GM12875 (cell line): Measurements from ENCODE around the gene PSG6.
"Not testable (repeated sequence)": the region's sequence is repeated elsewhere in the genome, so short reads cannot be mapped to it uniquely, and the experiment has no call there.

Experiments
- H3K4me3 ChIP-seq: one replicate; pipeline ENCODE4 v1.5.1; 2011; ENCODE audit warnings: low read depth, low read length, control low read depth
- TF ChIP-seq, protein P1 (sequence below): IDR thresholded peaks from 2 replicates; pipeline ENCODE4 v1.5.1; 2011; ENCODE audit warnings: low read depth, mild to moderate bottlenecking, control low read depth, inconsistent platforms, low read length, moderate library complexity, borderline replicate concordance; ENCODE audit not compliant: insufficient read depth

Gene PSG6

DNA sequence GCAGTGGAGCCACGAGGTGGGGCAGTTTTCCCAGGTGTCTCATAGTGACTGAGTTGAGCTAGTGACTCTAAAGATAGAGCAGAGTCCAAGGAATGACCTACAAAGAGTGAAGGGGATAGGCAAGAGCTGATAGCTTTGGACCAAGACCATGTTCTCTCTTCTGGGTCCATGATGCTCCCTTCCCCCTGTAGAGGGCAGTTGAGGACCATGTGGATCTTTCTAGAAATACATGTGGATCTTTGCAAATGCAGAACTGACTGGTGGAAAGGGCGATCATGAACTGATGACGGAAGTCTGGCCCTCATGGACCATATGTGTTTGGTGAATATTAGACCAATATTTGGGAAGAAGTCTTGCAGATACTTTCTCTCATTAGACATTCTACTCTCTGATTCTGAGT lies 45.1 kb downstream of the PSG6 start:
- no peak overlapping the region for H3K4me3 ChIP-seq
- TF ChIP-seq, protein P1, sequence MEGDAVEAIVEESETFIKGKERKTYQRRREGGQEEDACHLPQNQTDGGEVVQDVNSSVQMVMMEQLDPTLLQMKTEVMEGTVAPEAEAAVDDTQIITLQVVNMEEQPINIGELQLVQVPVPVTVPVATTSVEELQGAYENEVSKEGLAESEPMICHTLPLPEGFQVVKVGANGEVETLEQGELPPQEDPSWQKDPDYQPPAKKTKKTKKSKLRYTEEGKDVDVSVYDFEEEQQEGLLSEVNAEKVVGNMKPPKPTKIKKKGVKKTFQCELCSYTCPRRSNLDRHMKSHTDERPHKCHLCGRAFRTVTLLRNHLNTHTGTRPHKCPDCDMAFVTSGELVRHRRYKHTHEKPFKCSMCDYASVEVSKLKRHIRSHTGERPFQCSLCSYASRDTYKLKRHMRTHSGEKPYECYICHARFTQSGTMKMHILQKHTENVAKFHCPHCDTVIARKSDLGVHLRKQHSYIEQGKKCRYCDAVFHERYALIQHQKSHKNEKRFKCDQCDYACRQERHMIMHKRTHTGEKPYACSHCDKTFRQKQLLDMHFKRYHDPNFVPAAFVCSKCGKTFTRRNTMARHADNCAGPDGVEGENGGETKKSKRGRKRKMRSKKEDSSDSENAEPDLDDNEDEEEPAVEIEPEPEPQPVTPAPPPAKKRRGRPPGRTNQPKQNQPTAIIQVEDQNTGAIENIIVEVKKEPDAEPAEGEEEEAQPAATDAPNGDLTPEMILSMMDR: no peak

DNA sequence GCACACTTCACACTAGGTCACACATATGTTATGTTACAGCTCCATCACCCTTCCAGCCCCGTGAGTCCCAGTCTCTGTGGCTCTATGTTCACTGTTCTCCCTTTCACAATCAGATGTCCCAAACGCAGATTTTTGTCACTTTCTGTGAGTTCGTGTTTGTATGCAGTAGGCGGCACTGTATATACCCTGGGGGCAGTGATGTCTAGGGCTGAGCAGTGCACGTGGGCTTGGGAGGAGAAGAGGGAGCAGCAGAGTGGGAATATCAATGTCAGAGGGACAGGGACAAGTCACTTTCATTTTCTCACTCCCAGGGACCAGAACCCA lies 60.2 kb downstream of the PSG6 start:
- TF ChIP-seq, protein P1: no peak

DNA sequence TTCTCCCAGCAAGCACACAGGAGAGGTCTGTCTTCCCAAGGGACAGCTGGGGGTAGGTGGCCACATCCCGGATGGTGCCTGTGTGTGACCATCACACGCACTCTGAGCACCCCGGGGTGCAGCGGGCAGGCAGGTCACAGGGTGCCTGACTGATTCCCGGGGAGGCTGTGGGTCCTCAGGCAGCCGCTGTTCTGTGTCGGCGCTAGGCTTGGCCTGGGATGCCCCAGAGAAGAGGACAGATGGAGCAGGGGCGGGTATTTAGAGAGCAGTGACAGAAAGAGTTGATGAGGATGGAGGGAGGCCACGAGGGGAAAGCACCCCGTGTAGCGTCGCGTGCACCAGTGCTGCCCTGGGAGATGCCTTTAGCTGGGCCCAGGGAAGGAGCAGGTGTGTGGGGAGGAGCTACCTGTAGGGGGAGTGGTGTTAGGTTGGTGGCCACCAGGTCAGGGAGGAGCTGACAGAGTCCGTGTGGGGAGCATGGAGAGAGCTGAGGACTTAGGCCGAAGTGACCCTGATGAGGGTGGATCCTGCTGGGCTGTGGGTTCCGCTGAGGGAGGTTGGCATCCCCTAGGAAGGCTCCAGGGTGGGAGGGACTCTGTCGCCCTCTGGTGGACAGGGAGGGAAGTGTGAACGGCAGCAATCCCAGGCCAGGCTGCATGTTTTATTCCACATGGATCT lies 60.7 kb downstream of the PSG6 start:
- H3K4me3 ChIP-seq: not testable (repeated sequence)
- TF ChIP-seq, protein P1: peak; percentile 63; the same call in 1 of the 2 replicates

More for the DNA sequence above, 60.2 kb downstream of the PSG6 start:
- H3K4me3 ChIP-seq: no peak overlapping the region

DNA sequence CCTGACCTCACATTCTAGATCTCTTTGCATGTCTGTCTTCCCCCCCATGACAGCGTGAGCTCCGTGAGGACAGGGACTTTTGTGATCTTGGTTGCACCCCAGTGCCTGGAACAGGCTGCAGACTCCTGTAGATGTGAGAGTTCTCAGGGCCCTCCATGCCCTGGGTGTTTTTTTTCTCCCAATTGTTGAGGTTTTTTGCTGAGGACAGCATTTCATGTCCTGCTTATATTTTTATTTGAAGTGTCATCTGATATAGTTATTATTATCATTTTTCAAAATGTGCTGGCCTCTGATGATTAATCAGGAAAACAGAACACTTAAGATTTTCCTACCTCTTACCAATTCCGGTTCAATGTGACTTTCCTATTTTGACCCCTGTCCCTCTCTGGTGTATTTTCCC lies 62.9 kb downstream of the PSG6 start:
- not testable (repeated sequence) for H3K4me3 ChIP-seq

DNA sequence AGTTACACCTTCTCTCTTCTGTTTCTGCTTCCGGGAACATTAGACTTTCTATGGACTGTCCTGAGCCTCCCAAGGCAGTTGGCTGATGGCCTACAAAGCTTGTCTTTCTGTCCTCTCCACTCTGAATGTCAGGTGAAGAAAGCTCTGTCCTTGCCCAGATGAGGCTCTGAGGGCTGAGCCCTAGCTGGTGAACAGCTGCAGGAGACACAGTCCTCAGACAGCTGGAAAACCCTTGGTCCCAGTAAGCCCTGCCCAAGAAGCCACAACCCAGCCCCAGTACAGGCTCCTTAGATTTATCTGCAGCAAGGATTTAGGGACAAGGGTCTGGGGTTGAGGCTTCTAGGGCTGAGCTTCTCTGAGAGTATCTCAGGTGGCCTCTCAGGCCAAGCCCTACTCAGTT lies 64.5 kb downstream of the PSG6 start:
- H3K4me3 ChIP-seq: not testable (repeated sequence)

DNA sequence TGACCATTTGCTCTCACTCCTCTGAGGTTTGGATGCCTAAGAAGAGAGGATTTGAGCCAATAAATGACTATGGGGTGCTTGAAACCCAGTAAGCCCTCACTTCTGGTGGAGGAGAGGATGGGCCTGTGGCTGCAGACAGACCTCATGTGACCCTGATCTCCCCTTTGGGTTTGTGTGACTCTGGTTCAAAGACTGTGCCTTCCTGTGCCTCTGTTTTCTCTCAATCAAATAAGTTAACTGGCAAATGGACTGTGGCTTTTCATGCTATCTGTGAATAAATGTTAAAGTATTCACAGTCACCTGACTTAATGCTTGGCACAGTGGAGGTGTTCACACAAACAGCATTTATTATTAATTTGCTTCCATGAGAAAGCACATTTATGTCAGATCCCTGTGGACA lies 64.9 kb downstream of the PSG6 start:
- H3K4me3 ChIP-seq: not testable (repeated sequence)
